OCI-LY7 (cell line): ENCODE measurements around the gene SLC2A8. TPM values are rescaled to one million over a fixed set of nuclear protein-coding genes. Genes with fewer than 3 reads are reported as not detected.
A peak's percentile ranks its signal among the peaks of the same experiment; 100 is the strongest.

Experiments
- BruUV-seq: library from RNA; stranded (reverse); fragments of 400-500 nt; replicated peaks from 2 replicates; lab custom pipeline; 2021; lab: Mats Ljungman, UMichigan
- CTCF ChIA-PET: fragments of 300-600 bp; sonication (Branson Sonifier 250); formaldehyde crosslinking; loops from one replicate; lab custom pipeline; 2022; ENCODE audit warnings: antibody characterized with exemption; ENCODE audit not compliant: unreplicated experiment; lab: Charles Lee
- POLR2A ChIA-PET: fragments of 300-600 bp; sonication (Branson Sonifier 250); formaldehyde crosslinking; loops from one replicate; lab custom pipeline; 2022; ENCODE audit warnings: antibody characterized with exemption; lab: Charles Lee
- DNase-seq: peaks from one replicate; pipeline ENCODE4 v3.0.0-alpha.2; 2015; ENCODE audit warnings: low spot score
- H2AFZ ChIP-seq: fragments of 200-600 bp; sonication (generic), shearing (Covaris generic); 2 replicates; pipeline ENCODE4 v1.6.1; 2014; ENCODE audit warnings: mild to moderate bottlenecking, antibody characterized with exemption, low read length, moderate library complexity
- H3K27ac ChIP-seq: fragments of 200-600 bp; sonication (generic); 2 replicates; pipeline ENCODE4 v1.5.1; 2014; ENCODE audit warnings: mixed run types, low read depth, mild to moderate bottlenecking, moderate library complexity, low read length, inconsistent platforms; ENCODE audit not compliant: poor library complexity, severe bottlenecking
- H3K36me3 ChIP-seq: fragments of 200-600 bp; sonication (generic); 2 replicates; pipeline ENCODE4 v1.6.1; 2014; ENCODE audit warnings: mild to moderate bottlenecking, antibody characterized with exemption, low read length, moderate library complexity, mixed read lengths; ENCODE audit not compliant: insufficient read depth
- H3K4me1 ChIP-seq: fragments of 200-600 bp; sonication (generic); 2 replicates; pipeline ENCODE4 v1.5.1; 2014; ENCODE audit warnings: mild to moderate bottlenecking, low read length; ENCODE audit not compliant: insufficient read depth, poor library complexity, severe bottlenecking
- H3K4me2 ChIP-seq: fragments of 200-600 bp; sonication (generic); 2 replicates; pipeline ENCODE4 v1.6.1; 2014; ENCODE audit warnings: mild to moderate bottlenecking, low read length
- H3K4me3 ChIP-seq: fragments of 200-600 bp; sonication (generic); 2 replicates; pipeline ENCODE4 v1.5.1; 2014; ENCODE audit warnings: mild to moderate bottlenecking, low read depth, low read length; ENCODE audit not compliant: poor library complexity, severe bottlenecking
- H3K79me2 ChIP-seq: fragments of 200-600 bp; sonication (generic); 2 replicates; pipeline ENCODE4 v1.6.1; 2016; ENCODE audit warnings: low read depth, mild to moderate bottlenecking, low read length, moderate library complexity, mixed read lengths; ENCODE audit not compliant: insufficient read depth
- H3K9me2 ChIP-seq: fragments of 200-600 bp; sonication (generic); 2 replicates; pipeline ENCODE4 v1.6.1; 2016; ENCODE audit warnings: mild to moderate bottlenecking, low read length, mixed read lengths; ENCODE audit not compliant: insufficient read depth
- H3K9me3 ChIP-seq: fragments of 200-600 bp; sonication (generic); 2 replicates; pipeline ENCODE4 v1.6.1; 2014; ENCODE audit warnings: mild to moderate bottlenecking, mixed run types, low read length, mixed read lengths
- H4K20me1 ChIP-seq: fragments of 200-600 bp; sonication (generic); 2 replicates; pipeline ENCODE4 v1.6.1; 2014; ENCODE audit warnings: mild to moderate bottlenecking, antibody characterized with exemption, low read length, moderate library complexity, mixed read lengths; ENCODE audit not compliant: insufficient read depth
- CTCF ChIP-seq: fragments of 200-600 bp; sonication (generic); conservative IDR thresholded peaks from 2 replicates; pipeline ENCODE4 v1.5.1; 2014; ENCODE audit warnings: mild to moderate bottlenecking, antibody characterized with exemption, low read length, moderate library complexity, mixed read lengths
- EZH2phosphoT487 ChIP-seq: fragments of 200-600 bp; sonication (generic); IDR thresholded peaks from 2 replicates; pipeline ENCODE4 v1.6.1; 2018; ENCODE audit warnings: low read depth, borderline replicate concordance, mild to moderate bottlenecking, mixed run types, antibody characterized with exemption, low read length, moderate library complexity, mixed read lengths
- intact Hi-C: fragments of 100-400 bp; cut with micrococcal nuclease; formaldehyde crosslinking; loops from one replicate; pipeline ENCODE4 v1.10.0; 2022; ENCODE audit not compliant: unreplicated experiment
- total RNA-seq, 2 experiments: library from RNA; depleted of rRNA in 1 of 2; stranded (reverse); fragments of >200 nt in 1 of 2; shearing (Covaris generic) in 1 of 2; gene quantifications; 2 replicates each; pipeline ENCODE4 v1.2.3, GENCODE V29; 2014 to 2022

Gene SLC2A8
- total RNA-seq, 2 experiments from 2014 or later, result 11.9 to 19.6 TPM

GRCh38 chr9:127451858-127452656 is 55.1 kb downstream of the SLC2A8 start:
- Histone ChIP-seq H3K4me1 (peaks cover 39% of the 10 kb centered on the region), H4K20me1 (peaks cover 36% of the 10 kb centered on the region), H3K36me3 (peaks cover 54% of the 10 kb centered on the region), H3K4me2 (peak overlapping the region; percentile 66), H3K27ac (peak overlapping the region; percentile 52), H3K4me3 (peak overlapping the region; percentile 99), H3K9me2 (no peaks in the 10 kb centered on the region), H2AFZ (peak overlapping the region; percentile 64; the same call in 1 of the 2 replicates), H3K79me2 (peaks cover 42% of the 10 kb centered on the region), H3K9me3 (no peaks in the 10 kb centered on the region)
- BruUV-seq, result no TSS peak
- peak; percentile 75 for DNase-seq
- intact Hi-C loops, result loop anchor here (1.0 kb wide), 1 partner anchor 28 kb away; the partner anchor contains the start of gene ZNF79
- ChIA-PET POLR2A (interaction anchor here (0.6 to 3.1 kb wide), 4 partner anchors 55 to 326 kb away, joined by 3 to 9 read pairs (median 4); partner anchors contain the start of genes SH2D3C and SLC2A8), CTCF (no interaction called here)
- TF ChIP-seq CTCF (no peak; the same call in 1 of the 2 replicates), EZH2phosphoT487 (no peak)

- intact Hi-C loops, result no loop called here
These were observed 55.7 kb downstream of the SLC2A8 start for GRCh38 chr9:127452691-127453090.

More at GRCh38 chr9:127452691-127453090, 55.7 kb downstream of the SLC2A8 start:
- peaks cover 39% of the 10 kb centered on the region for H3K79me2 ChIP-seq
- peaks cover 54% of the 10 kb centered on the region for H3K36me3 ChIP-seq
- H3K4me2 ChIP-seq, result peak overlapping the region; percentile 66
- BruUV-seq, result no TSS peak
- peak overlapping the region; percentile 99 for H3K4me3 ChIP-seq
- peak overlapping the region; percentile 52 for H3K27ac ChIP-seq
- ChIA-PET POLR2A (interaction anchor here (1.0 kb wide), 1 partner anchor 326 kb away, joined by 4 read pairs; the partner anchor contains the start of gene SH2D3C), CTCF (no interaction called here)
- no peaks in the 10 kb centered on the region for H3K9me3 ChIP-seq
- peaks cover 33% of the 10 kb centered on the region for H4K20me1 ChIP-seq
- H2AFZ ChIP-seq, result peak overlapping the region; percentile 64; the same call in 1 of the 2 replicates
- H3K9me2 ChIP-seq, result no peaks in the 10 kb centered on the region
- no peak for TF ChIP-seq CTCF
- no peak for TF ChIP-seq EZH2phosphoT487
- peaks cover 39% of the 10 kb centered on the region for H3K4me1 ChIP-seq
- no peak for DNase-seq
